Stomach smooth muscle (tissue), 2 donors: ENCODE results near the gene GTF3C1.

Experiments used
- H3K27ac ChIP-seq: one replicate; pipeline ENCODE4 v1.7.0; 2013; ENCODE audit warnings: mild to moderate bottlenecking, low read length, inconsistent platforms
- H3K27me3 ChIP-seq, 2 donors: one replicate each; pipeline ENCODE4 v1.7.0; 2013; ENCODE audit warnings: low read length in 2 of 2; ENCODE audit not compliant: insufficient read depth in 2 of 2, control insufficient read depth in 1 of 2
- H3K36me3 ChIP-seq, 2 donors: one replicate each; pipeline ENCODE4 v1.7.0; 2013; ENCODE audit warnings: low read length in 2 of 2; ENCODE audit not compliant: control insufficient read depth in 2 of 2, insufficient read depth in 2 of 2
- H3K4me1 ChIP-seq: one replicate; pipeline ENCODE4 v1.7.0; 2013; ENCODE audit warnings: low read length; ENCODE audit not compliant: control insufficient read depth, insufficient read depth
- H3K4me3 ChIP-seq, 2 donors: one replicate each; pipeline ENCODE4 v1.7.0; 2013; ENCODE audit warnings: low read length in 2 of 2
- H3K9ac ChIP-seq, 2 donors: one replicate each; pipeline ENCODE4 v1.7.0; 2013; ENCODE audit warnings: low read length in 2 of 2, mild to moderate bottlenecking in 1 of 2
- H3K9me3 ChIP-seq, 2 donors: one replicate each; pipeline ENCODE4 v1.7.0; 2013; ENCODE audit warnings: low read length in 2 of 2; ENCODE audit not compliant: control insufficient read depth in 2 of 2
- donor health status: healthy.
- donor health status: Pancreatic carcinoma.

The GTF3C1 gene

DNA sequence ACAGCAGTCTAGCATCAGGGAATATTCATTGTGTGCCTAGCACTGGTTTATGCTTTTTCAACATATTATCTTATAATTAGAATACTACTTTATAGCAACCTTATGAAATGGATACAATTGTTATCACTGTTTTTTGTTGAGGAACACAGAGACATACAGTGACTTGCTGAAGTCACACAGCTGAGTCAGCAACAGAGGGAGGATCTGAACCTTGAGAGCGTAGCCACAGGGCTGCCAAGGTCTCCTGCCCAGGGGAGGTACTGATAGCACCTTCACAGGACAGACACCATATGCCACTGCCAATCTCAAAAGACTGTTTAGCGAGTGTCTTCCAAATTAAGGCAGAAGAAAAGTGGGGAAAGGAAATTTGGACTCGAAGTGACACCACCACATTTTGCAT, 63.0 kb downstream of the GTF3C1 start:
- no peak overlapping the region for H3K9ac ChIP-seq
- no peaks in the 10 kb centered on the region for H3K27me3 ChIP-seq
- H3K9me3 ChIP-seq, result no peaks in the 10 kb centered on the region
- H3K27ac ChIP-seq, result no peak overlapping the region
- peaks cover 69 to 90% of the 10 kb centered on the region in 2 donors for H3K36me3 ChIP-seq
- no peak overlapping the region for H3K4me3 ChIP-seq
- peaks cover 3% of the 10 kb centered on the region for H3K4me1 ChIP-seq

DNA sequence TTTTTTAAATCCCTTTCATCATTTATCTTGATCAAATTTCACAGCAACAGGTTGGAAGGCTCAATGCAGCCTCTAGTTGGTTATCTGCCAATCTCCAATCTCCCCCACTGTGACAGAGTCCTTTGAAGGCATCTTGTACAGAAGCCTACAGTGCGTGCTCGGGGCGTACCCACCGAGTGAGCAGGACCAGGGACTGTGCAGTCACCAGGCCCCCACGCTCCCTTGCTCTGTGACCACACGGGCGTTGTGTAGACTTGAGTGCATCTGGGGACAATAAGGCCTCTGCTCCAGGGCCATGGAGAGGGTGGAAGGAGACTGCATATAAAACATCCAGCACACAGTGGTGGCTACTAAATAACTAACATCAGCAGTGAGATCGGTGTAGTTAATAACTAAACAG, 63.4 kb downstream of the GTF3C1 start:
- Histone ChIP-seq H3K27me3 (no peaks in the 10 kb centered on the region), H3K36me3 (peaks cover 69 to 90% of the 10 kb centered on the region in 2 donors), H3K9ac (no peak overlapping the region), H3K9me3 (no peaks in the 10 kb centered on the region), H3K4me1 (peaks cover 3% of the 10 kb centered on the region), H3K27ac (no peak overlapping the region), H3K4me3 (no peak overlapping the region)

DNA sequence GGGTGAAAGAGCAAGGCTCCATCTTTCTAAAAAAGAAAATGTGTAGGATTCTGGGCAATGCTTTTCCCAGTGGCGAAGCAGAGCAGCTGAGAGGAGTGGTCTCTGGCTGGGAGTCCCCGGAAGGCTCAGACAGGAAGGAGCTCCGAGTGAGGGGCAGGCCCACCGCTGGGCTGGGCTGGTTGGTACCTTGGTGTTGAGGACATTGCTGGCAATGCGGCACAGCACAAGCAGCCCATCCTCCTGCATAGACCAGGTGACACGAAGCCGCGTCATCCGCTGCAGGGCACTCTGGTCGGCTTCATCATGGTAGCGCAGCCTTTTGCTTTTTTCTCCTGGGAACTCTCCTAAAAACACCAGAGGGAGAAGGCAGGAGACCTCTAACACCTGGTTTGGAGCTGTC, 63.9 kb downstream of the GTF3C1 start:
- peaks cover 69 to 91% of the 10 kb centered on the region in 2 donors for H3K36me3 ChIP-seq
- no peak overlapping the region for H3K4me3 ChIP-seq
- H3K9ac ChIP-seq, result no peak overlapping the region
- H3K9me3 ChIP-seq, result no peaks in the 10 kb centered on the region
- peaks cover 3% of the 10 kb centered on the region for H3K4me1 ChIP-seq
- H3K27ac ChIP-seq, result no peak overlapping the region
- no peaks in the 10 kb centered on the region for H3K27me3 ChIP-seq

DNA sequence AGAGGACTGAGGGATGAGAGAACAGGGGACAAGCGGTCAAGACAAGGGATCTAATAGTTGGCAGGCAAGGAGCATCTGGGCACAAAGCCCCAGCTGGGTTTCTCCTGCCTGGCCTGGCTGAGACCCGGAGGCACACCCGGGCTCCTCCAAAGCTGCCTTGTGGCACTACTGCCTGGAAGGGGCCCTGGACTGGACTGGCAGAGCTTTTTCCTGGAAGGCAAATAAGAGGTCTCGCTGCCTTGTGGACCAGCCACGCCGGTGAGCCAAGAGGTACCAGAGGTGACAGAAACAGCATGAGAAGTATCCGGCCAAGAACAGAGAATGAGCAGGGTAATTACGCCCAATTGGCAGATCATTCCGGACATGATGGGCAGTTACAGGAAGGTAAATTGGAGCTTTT, 64.6 kb downstream of the GTF3C1 start:
- H3K27me3 ChIP-seq, result no peaks in the 10 kb centered on the region
- no peak overlapping the region for H3K4me3 ChIP-seq
- no peaks in the 10 kb centered on the region for H3K9me3 ChIP-seq
- H3K4me1 ChIP-seq, result peaks cover 3% of the 10 kb centered on the region
- peaks cover 76 to 91% of the 10 kb centered on the region in 2 donors for H3K36me3 ChIP-seq
- H3K9ac ChIP-seq, result no peak overlapping the region
- H3K27ac ChIP-seq, result no peak overlapping the region

DNA sequence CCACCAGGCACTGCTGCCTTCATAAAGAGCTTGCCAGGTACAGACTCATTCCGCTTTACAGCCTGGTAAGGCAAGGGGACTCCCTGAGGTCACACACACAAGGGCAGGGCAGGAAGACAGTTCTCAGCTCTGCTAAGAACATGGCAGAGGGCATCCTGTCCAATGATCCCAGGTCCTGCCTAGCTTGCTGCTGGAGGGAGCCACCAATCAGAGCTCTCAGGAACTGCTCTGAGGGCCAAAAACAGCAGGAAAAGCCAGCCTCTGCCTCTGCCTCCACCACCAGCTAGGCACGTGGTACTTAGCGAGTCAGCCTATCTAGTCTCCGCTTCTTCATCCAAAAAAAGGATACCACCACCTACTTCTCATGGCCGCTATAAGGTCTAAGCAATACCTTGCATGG, 66.1 kb downstream of the GTF3C1 start:
- Histone ChIP-seq H3K4me3 (no peak overlapping the region), H3K36me3 (peaks cover 69 to 76% of the 10 kb centered on the region in 2 donors), H3K9ac (no peak overlapping the region), H3K9me3 (no peaks in the 10 kb centered on the region), H3K4me1 (peaks cover 3% of the 10 kb centered on the region), H3K27me3 (no peaks in the 10 kb centered on the region), H3K27ac (no peak overlapping the region)

DNA sequence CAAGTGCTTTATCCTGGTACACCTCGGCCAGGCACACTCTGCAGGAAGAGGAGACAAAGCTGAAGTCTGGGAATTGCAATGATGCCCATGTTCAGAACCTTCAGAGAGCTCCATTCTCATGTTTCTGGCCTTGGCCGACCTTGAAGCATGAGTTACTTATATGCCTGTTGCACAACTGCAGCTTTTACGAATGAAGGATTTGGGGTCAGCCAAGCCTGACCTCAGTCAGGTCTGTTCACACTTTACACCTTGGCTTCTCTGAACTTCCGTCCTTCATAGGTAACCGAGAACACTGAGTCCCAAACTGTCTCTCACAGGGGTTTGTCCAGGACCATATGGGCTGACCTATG, 66.7 kb downstream of the GTF3C1 start:
- Histone ChIP-seq H3K9ac (no peak overlapping the region), H3K4me1 (peaks cover 3% of the 10 kb centered on the region), H3K9me3 (no peaks in the 10 kb centered on the region), H3K27me3 (no peaks in the 10 kb centered on the region), H3K27ac (no peak overlapping the region), H3K36me3 (peaks cover 69 to 76% of the 10 kb centered on the region in 2 donors), H3K4me3 (no peak overlapping the region)

DNA sequence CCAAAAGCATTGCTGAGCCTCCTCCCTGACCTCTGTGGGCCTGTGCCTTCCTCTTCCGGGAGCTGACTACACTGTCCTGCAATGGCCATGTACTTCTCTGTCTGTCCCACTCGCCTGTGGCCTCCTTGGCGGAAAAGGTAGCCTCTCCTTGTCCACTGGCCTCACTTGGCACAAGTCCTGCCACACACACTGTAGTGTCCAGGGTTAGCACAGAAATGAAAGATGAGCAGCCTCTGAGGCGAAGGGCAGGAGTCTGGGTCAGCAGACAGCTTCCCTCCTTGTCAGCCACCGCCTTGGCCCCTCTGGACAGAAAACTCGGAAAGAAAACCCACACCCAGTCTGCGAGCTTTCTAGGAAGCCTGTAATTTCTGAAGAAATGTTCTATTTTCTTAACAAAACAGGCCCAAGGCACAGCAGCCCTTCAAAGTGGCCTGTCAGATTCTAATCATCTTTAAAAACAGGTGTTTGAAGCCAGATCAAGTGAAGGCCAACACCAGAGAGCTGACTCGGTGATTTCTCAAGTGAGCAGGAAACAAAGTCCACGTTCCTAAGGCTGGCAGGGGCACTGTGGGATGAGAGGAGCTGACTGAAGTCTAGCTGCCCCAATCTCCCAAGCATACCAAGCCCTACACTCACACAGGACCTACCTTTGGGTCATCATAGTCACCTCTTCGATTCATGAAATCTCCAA, 67.2 kb downstream of the GTF3C1 start:
- H3K27ac ChIP-seq, result no peak overlapping the region
- no peaks in the 10 kb centered on the region for H3K9me3 ChIP-seq
- H3K9ac ChIP-seq, result no peak overlapping the region
- H3K4me3 ChIP-seq, result no peak overlapping the region
- peaks cover 3% of the 10 kb centered on the region for H3K4me1 ChIP-seq
- no peaks in the 10 kb centered on the region for H3K27me3 ChIP-seq
- H3K36me3 ChIP-seq, result peaks cover 66 to 73% of the 10 kb centered on the region in 2 donors

DNA sequence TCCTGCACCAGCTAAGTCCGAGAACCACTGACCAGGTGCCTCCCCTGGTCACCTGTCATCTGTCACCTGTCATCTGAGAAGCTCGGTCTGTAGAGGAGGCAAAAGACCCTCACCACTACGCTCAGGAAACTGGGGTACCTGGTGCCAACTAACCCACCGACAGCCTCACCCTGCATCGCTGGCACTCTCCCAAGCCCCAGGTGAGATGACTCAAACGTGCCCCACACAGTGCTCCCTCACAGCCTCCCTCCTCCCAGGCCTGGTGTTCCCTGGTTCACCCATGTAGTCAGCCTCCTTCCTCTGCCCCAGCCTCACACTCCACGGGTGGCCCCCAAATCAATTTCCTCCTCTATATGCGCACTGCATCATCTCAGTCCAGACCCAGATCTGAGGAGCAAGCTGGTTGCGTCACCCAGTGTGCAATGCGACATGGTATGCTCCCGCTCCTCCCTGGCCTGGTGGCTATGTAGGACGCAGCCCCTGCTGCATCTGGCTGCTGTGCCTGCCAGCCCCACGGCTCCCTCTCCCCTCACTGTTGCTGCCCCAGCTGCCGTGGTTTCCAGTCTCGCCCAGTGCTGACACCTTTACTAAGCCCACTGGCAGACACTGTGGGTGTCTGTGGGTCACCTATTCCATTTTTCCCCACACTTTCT, 68.3 kb downstream of the GTF3C1 start:
- H3K4me1 ChIP-seq, result peaks cover 3% of the 10 kb centered on the region
- H3K36me3 ChIP-seq, result peaks cover 62 to 73% of the 10 kb centered on the region in 2 donors
- no peaks in the 10 kb centered on the region for H3K9me3 ChIP-seq
- H3K9ac ChIP-seq, result no peak overlapping the region
- H3K27me3 ChIP-seq, result no peaks in the 10 kb centered on the region
- no peak overlapping the region for H3K27ac ChIP-seq
- no peak overlapping the region for H3K4me3 ChIP-seq

DNA sequence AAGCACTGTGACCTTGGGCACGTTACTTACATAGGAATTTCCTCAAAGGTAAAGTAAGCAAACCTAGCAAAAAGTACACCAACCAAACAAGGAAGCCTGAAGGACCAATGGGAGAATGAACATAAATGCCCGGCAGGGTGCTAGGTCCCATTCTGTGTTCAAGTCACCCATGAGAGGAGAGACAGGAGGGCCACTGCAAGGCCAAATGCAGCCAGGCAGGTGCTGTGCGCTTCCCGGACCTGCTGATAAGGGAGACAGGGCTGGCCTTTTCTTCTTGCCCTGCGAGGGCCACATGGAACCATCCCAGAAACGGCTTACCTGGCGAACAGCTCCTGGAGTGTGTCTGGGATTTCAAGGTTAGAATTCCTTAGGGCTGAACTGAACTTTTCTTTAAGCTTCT, 69.0 kb downstream of the GTF3C1 start:
- H3K9ac ChIP-seq, result no peak overlapping the region
- no peak overlapping the region for H3K27ac ChIP-seq
- peaks cover 65 to 74% of the 10 kb centered on the region in 2 donors for H3K36me3 ChIP-seq

DNA sequence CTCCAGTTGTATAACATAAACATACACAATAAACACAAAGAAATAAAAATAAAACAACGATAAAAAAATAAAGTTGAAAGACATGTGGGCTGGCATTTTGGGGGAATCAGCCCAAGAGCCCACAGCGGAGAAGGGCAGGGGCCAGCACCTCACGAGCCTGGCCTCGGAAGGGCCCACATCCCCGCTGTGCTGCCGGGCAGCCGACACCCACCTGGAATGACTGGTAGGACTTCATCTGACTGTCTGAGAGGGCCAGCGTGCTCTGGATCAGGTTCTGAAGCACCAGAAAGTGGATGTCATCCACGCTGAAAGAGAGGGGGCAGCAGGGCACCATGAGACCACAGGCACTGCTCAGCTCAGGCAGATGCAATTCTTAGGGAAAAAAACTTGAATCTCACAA, 73.5 kb downstream of the GTF3C1 start:
- H3K4me3 ChIP-seq, result no peak overlapping the region
- no peaks in the 10 kb centered on the region for H3K9me3 ChIP-seq
- no peak overlapping the region for H3K9ac ChIP-seq
- H3K36me3 ChIP-seq, result peaks cover 62 to 63% of the 10 kb centered on the region in 2 donors
- H3K27me3 ChIP-seq, result no peaks in the 10 kb centered on the region
- no peaks in the 10 kb centered on the region for H3K4me1 ChIP-seq
- H3K27ac ChIP-seq, result no peak overlapping the region

More for the DNA sequence above, 69.0 kb downstream of the GTF3C1 start:
- no peak overlapping the region for H3K4me3 ChIP-seq
- no peaks in the 10 kb centered on the region for H3K9me3 ChIP-seq
- H3K4me1 ChIP-seq, result peaks cover 3% of the 10 kb centered on the region
- no peaks in the 10 kb centered on the region for H3K27me3 ChIP-seq

DNA sequence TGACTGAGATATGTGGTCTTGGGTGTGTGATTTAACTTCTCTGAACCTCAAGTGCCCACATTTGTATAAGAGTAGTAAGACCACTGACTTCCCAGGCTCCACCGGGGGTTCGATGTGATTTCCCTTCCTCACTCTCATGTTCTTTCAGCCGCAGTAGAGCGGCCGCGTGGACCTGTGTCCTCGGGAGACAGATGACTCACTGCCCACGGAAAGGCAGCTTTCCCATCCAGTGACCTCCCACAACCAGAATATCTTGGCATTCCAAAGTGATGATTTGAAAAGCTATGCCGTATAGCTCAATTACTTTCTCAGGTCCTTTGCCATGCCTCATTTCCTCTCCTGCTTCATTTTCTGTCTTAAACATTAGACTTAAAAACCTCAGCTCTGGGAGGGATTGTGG, 74.2 kb downstream of the GTF3C1 start:
- Histone ChIP-seq H3K36me3 (peaks cover 58 to 63% of the 10 kb centered on the region in 2 donors), H3K27ac (no peak overlapping the region), H3K4me3 (no peak overlapping the region), H3K4me1 (no peaks in the 10 kb centered on the region), H3K9ac (no peak overlapping the region), H3K9me3 (no peaks in the 10 kb centered on the region), H3K27me3 (no peaks in the 10 kb centered on the region)
